ENCODE data around the gene BCL11B.

DNA sequence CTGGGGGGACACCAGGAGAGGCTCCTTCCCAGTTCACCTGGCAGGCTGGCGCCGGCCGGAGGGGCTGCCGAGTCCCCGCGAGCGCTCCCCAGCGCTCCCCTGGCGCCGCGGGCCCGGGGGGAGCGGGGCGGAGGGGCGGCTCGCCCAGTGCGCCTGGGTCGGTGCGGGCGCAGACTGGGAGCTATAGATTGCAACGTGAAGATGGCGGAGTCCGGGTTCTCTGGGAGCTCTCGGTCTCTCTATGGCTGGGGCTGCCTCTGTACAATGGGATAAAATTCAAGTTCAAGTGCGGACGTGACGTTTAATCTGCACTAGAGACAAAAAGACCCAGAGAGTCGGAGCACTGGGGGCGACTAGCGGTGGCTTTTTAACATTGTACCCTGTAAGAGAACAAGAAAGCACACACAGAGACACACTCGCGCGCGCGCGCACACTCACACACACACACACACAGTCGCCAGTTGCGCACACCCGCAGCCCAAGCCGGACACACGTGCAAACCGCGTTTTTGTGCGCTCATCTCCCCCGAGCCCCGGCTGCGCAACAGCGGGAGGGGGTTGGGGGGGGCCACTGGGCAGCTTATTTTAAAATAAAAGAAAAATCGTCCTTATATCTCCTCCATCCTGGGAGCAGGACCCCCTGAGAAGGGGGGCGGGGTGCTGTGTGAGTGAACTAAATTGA lies at the start of gene BCL11B:
- no peak for TF ChIP-seq POLR2A (IDR thresholded peaks at IDR 0.05; ENCODE audit: low read length)
- no peak for TF ChIP-seq GATA1 (IDR thresholded peaks at IDR 0.05; ENCODE audit: low read depth, low read length)

Data from erythroblast (primary cell).